Thyroid gland (tissue), 4 donors: ENCODE data around the gene SYNPO2. TPM values are rescaled to one million over a fixed set of nuclear protein-coding genes. Genes with fewer than 3 reads are reported as not detected.
A peak's percentile ranks its signal among the peaks of the same experiment; 100 is the strongest.

Experiments used
- DNase-seq, 2 donors: peaks; one replicate each; pipeline ENCODE4 v3.0.0-alpha.2; 2019
- H3K27ac ChIP-seq, 3 donors: fragments of 200-600 bp; sonication (generic); 1 replicate in 2 of 3; 2 replicates in 1 of 3; pipeline ENCODE4 v1.5.1; 2016 to 2019; ENCODE audit warnings: mild to moderate bottlenecking in 1 of 3, moderate library complexity in 1 of 3
- H3K27me3 ChIP-seq: fragments of 200-600 bp; sonication (generic); one replicate; pipeline ENCODE4 v1.5.1; 2019
- H3K36me3 ChIP-seq, 2 donors: fragments of 200-600 bp; sonication (generic); one replicate each; pipeline ENCODE4 v1.5.1; 2016 to 2019
- H3K4me1 ChIP-seq, 2 donors: fragments of 200-600 bp; sonication (generic); one replicate each; pipeline ENCODE4 v1.5.1; 2017 to 2019
- H3K4me3 ChIP-seq, 3 donors: fragments of 200-600 bp; sonication (generic); replicated peaks in 1 of 3; 1 replicate in 2 of 3; 2 replicates in 1 of 3; pipeline ENCODE4 v1.5.1; 2016; ENCODE audit warnings: mild to moderate bottlenecking in 1 of 3
- H3K9me3 ChIP-seq: fragments of 200-600 bp; sonication (generic); one replicate; pipeline ENCODE4 v1.5.1; 2017
- POLR2A ChIP-seq, 2 donors: fragments of 450-650 bp; IDR thresholded peaks; one replicate each; pipeline ENCODE4 v1.6.1; 2017; ENCODE audit warnings: antibody characterized with exemption in 2 of 2, mild to moderate bottlenecking in 2 of 2, moderate library complexity in 1 of 2
- WGBS, 2 donors: methylation state at CpG; one replicate each; pipeline ENCODE4 v1.1.5; 2017; 5-methylcytosine and 5-hydroxymethylcytosine counted together
- intact Hi-C: fragments of 100-400 bp; cut with DNase I; formaldehyde crosslinking; loops from one replicate; pipeline ENCODE4 v1.15.1; 2023
- total RNA-seq, 4 donors: library from RNA; depleted of rRNA; stranded (reverse); fragments of >200 nt; gene quantifications; one replicate each; pipeline ENCODE4 v1.2.3, GENCODE V29; 2016
- TF ChIP-seq, protein P1 (sequence below), 6 experiments: fragments of 200-600 bp in 3 of 6; fragments of 450-650 bp in 3 of 6; sonication (generic) in 3 of 6; IDR thresholded peaks; one replicate each; pipeline ENCODE4 v1.5.1; 2016 to 2019; ENCODE audit warnings: antibody characterized with exemption in 6 of 6, mild to moderate bottlenecking in 2 of 6, inconsistent platforms in 1 of 6, moderate library complexity in 1 of 6

Gene SYNPO2, protein sequence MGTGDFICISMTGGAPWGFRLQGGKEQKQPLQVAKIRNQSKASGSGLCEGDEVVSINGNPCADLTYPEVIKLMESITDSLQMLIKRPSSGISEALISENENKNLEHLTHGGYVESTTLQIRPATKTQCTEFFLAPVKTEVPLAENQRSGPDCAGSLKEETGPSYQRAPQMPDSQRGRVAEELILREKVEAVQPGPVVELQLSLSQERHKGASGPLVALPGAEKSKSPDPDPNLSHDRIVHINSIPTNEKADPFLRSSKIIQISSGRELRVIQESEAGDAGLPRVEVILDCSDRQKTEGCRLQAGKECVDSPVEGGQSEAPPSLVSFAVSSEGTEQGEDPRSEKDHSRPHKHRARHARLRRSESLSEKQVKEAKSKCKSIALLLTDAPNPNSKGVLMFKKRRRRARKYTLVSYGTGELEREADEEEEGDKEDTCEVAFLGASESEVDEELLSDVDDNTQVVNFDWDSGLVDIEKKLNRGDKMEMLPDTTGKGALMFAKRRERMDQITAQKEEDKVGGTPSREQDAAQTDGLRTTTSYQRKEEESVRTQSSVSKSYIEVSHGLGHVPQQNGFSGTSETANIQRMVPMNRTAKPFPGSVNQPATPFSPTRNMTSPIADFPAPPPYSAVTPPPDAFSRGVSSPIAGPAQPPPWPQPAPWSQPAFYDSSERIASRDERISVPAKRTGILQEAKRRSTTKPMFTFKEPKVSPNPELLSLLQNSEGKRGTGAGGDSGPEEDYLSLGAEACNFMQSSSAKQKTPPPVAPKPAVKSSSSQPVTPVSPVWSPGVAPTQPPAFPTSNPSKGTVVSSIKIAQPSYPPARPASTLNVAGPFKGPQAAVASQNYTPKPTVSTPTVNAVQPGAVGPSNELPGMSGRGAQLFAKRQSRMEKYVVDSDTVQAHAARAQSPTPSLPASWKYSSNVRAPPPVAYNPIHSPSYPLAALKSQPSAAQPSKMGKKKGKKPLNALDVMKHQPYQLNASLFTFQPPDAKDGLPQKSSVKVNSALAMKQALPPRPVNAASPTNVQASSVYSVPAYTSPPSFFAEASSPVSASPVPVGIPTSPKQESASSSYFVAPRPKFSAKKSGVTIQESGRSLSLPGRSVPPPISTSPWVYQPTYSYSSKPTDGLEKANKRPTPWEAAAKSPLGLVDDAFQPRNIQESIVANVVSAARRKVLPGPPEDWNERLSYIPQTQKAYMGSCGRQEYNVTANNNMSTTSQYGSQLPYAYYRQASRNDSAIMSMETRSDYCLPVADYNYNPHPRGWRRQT
- 10 to 100 TPM; 11.4 to 37.8 (median 23.8) TPM for total RNA-seq

DNA sequence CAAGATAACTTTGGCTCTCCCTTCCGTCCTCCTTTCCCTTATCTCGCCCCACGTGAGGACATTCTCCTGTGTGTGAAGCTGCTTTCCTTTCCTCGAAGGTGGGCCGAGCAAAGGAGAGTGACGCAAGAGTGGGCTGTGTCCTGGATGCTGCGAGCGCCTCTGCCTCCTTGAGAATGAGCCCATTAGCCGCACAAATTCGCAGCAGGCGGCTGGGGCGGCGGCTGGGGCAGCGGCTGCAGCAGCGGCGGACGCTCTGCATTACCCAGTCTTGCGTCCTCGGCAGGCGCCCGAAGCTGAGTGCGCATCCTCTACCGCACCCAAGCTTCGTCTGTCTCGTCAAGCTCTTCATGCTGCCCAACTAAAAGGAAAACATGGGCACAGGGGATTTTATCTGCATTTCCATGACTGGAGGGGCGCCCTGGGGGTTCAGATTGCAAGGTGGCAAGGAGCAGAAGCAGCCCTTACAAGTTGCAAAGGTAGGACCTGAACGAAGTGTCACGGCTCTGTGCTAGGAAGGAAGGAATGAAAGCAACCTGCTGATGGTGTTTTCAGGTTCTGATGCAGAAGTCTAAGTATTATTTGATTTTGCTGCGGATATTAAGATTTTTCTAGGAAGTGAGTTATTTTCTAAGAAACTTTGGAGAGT lies at the start of gene SYNPO2:
Gene SYNPO2 (plus strand): TSS at position 189 of the 646 bp plus-strand sequence. CDS start 183 bp downstream, at position 372.
- intact Hi-C loops: loop anchor here (10.0 kb wide), 1 partner anchor 114 kb away; no protein-coding TSS in a partner anchor
- TF ChIP-seq POLR2A (IDR thresholded peaks at IDR 0.05): peak in 1 of 2 donors; percentile 79
- TF ChIP-seq, protein P1, sequence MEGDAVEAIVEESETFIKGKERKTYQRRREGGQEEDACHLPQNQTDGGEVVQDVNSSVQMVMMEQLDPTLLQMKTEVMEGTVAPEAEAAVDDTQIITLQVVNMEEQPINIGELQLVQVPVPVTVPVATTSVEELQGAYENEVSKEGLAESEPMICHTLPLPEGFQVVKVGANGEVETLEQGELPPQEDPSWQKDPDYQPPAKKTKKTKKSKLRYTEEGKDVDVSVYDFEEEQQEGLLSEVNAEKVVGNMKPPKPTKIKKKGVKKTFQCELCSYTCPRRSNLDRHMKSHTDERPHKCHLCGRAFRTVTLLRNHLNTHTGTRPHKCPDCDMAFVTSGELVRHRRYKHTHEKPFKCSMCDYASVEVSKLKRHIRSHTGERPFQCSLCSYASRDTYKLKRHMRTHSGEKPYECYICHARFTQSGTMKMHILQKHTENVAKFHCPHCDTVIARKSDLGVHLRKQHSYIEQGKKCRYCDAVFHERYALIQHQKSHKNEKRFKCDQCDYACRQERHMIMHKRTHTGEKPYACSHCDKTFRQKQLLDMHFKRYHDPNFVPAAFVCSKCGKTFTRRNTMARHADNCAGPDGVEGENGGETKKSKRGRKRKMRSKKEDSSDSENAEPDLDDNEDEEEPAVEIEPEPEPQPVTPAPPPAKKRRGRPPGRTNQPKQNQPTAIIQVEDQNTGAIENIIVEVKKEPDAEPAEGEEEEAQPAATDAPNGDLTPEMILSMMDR (IDR thresholded peaks at IDR 0.05): no peak

DNA sequence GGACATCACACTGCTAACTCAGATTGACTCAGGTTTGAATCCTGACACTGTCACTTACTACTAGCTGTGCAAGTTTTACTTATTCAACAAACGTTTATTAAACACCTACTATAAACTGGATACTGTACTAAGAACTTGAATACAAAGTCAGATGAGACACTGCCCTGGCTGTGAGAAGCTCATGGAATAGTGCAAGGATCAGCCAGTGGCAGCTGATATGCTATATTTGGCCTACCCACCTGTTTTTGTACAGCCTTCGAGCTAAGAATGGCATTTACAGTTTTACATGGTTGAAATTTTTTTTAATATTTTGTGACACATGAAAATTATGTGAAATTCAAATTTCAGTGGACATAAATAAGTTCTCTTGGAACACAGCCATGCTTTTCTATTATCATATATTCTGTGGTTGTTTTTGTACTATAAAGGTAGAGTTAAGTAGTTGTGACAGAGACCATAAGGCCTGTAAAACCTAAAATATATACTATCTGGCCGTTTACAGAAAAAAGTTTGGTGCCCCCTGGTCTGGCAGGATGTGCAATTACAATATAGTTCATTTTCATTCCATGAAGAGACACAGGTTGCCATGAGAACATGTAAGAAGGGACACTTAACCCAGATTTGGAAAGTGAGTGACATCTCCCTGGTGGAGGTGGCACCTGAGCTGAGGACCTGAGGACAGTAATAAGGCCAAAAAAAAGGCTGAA lies 49.3 kb upstream of the SYNPO2 start:
- intact Hi-C loops: no loop called here
- Histone ChIP-seq H3K9me3 (no peaks in the 10 kb centered on the region), H3K27me3 (no peaks in the 10 kb centered on the region), H3K4me3 (no peak overlapping the region), H3K27ac (no peak overlapping the region), H3K36me3 (no peaks in the 10 kb centered on the region), H3K4me1 (peaks cover 3 to 4% of the 10 kb centered on the region in 2 donors)
- TF ChIP-seq, protein P1 (IDR thresholded peaks at IDR 0.05): no peak
- TF ChIP-seq POLR2A (IDR thresholded peaks at IDR 0.05): no peak
- DNase-seq: no peak
- 74 to 89% methylated on average over 3 of the region's 3 CpGs for WGBS, 2 donors

More for the DNA sequence above, at the start of gene SYNPO2:
- Histone ChIP-seq H3K27ac (peak within 1 kb of the TSS in 2 of 3 donors; percentile 26 to 30), H3K4me3 (peak within 1 kb of the TSS; percentile 0 to 25 (median 6)), H3K27me3 (no peaks in the 10 kb centered on the region), H3K4me1 (no peaks in the 10 kb centered on the region), H3K36me3 (no peaks in the 10 kb centered on the region), H3K9me3 (no peaks in the 10 kb centered on the region)
- 4 to 5% methylated on average over 15 to 24 of the region's 29 CpGs for WGBS, 2 donors
- DNase-seq: peak; percentile 71 to 82

DNA sequence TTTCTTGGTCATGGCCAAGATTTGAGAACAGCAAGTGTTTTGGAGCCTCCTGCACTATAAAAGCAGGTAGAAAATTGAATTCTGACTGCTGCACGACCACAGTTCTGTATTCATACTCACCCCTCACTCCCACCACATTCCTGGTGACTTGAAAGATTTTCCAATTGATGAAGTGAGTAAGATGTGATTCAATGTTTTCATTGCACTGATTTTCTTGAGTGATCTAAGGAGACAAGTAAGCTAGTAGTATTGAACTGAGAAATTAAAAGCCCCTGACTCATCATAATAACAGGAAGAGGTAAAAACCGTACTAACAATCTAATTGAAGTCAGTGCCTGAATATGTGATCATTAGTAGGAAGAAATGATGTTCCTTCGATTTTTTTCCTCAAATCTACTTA lies 46.6 kb upstream of the SYNPO2 start:
- no peaks in the 10 kb centered on the region for H3K9me3 ChIP-seq
- H3K4me3 ChIP-seq: no peak overlapping the region
- no peaks in the 10 kb centered on the region for H3K36me3 ChIP-seq
- no peaks in the 10 kb centered on the region for H3K4me1 ChIP-seq
- no peaks in the 10 kb centered on the region for H3K27me3 ChIP-seq
- TF ChIP-seq, protein P1 (IDR thresholded peaks at IDR 0.05): no peak
- intact Hi-C loops: no loop called here
- no peak overlapping the region for H3K27ac ChIP-seq
- no peak for DNase-seq
- 50 to 79% methylated on average over 3 of the region's 3 CpGs for WGBS, 2 donors

DNA sequence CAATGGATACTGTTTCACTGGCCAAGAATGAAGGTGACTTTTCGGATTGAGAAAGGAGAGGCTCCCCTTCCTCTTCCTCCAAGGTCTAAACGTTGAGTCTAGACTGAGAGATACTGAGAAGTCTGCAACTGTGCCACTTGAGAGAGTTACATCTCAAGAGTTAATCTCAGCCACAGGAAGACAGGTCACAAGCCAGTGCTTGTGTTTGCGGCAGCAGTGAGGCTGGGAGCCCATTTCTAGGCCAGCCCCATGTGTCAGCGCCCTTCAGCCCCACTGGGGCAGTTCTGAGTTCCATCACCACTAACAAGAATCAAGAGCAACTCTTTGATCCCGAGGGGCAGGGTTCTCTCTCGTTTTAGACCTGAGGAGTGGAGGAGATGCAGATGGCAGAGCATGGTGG lies 45.4 kb upstream of the SYNPO2 start:
- 69 to 74% methylated on average over 3 to 6 of the region's 6 CpGs for WGBS, 2 donors
- Histone ChIP-seq H3K4me1 (no peaks in the 10 kb centered on the region), H3K27ac (no peak overlapping the region), H3K27me3 (no peaks in the 10 kb centered on the region), H3K4me3 (no peak overlapping the region), H3K9me3 (no peaks in the 10 kb centered on the region), H3K36me3 (no peaks in the 10 kb centered on the region)
- no peak for TF ChIP-seq POLR2A (IDR thresholded peaks at IDR 0.05)
- TF ChIP-seq, protein P1 (IDR thresholded peaks at IDR 0.05): no peak
- intact Hi-C loops: no loop called here
- no peak for DNase-seq
